AG08395 (cell line): ENCODE results near the gene HELZ.
A peak's percentile ranks its signal among the peaks of the same experiment; 100 is the strongest.

Experiments used
- DNase-seq: peaks from one replicate; pipeline ENCODE4 v3.0.0; 2012; ENCODE audit warnings: mixed read lengths, low spot score

The HELZ gene

GRCh38 chr17:67194134-67194533 is 50.9 kb downstream of the HELZ start:
- DNase-seq = peak; percentile 57

GRCh38 chr17:67187927-67188326 is 57.1 kb downstream of the HELZ start:
- no peak for DNase-seq

GRCh38 chr17:67186782-67187181 is 58.2 kb downstream of the HELZ start:
- no peak for DNase-seq

DNA sequence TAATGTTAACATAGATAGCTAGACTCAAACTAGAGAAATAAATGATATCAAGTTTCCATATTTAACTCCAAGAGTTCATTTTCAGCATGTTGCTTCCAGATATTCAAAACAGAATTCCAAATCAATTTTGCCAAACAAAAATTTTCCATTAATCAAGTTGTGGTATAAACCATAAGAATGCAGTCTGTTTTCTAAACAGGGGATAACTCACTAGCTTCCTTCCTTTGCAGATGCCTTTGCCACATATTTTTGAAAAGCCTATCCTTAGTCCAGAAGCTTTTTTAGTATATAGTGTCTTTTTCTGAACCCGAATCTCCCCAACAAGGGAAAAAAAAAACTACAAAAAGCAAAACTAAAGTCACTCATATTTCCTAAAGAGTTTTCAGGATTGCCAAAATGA is 61.5 kb downstream of the HELZ start:
- peak; percentile 10 for DNase-seq

GRCh38 chr17:67181825-67182224 is 63.2 kb downstream of the HELZ start:
- no peak for DNase-seq

GRCh38 chr17:67180275-67180674 is 64.7 kb downstream of the HELZ start:
- no peak for DNase-seq

- DNase-seq = no peak
Observed at GRCh38 chr17:67178555-67178954, 66.4 kb downstream of the HELZ start.

DNA sequence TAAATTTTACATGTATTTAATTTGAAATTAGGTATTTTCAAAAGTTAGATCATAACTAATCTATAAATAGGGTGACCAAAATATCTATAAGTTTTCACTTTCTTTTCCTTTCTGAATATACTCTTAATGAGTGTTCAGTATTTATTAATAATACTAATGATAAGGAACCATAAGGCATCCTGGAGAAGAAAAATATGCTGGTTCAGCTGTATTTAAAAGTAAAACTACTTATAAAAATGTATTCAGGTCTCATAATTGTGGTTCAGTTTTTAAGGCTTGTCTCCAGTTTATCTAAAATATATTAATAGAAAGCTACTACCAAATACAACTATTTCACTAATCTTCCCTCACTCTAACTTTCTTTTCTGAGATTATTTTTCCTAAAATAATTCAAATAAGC is 67.3 kb downstream of the HELZ start:
- no peak for DNase-seq

DNA sequence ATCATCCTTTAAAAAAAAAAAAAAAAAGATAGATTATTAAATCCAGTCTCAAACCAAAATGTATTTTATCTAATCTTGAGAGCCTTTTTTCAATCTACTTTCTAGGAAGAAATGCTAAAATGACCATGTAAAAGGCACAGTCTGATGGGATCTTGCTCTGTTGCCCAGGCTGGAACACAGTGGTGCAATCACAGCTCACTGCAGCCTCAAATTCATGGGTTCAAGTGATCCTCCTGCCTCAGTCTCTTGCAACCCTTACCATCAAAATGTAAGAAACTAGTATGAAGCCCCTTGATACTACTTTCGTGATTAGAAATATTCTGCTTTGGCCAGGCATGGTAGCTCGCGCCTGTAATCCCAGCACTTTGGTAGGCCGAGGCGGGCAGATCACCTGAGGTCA is 70.8 kb downstream of the HELZ start:
- no peak for DNase-seq

- no peak for DNase-seq
Observed at GRCh38 chr17:67171560-67171959, 73.4 kb downstream of the HELZ start.

GRCh38 chr17:67168496-67168895 is 76.5 kb downstream of the HELZ start:
- no peak for DNase-seq

GRCh38 chr17:67165201-67165600 is 79.8 kb downstream of the HELZ start:
- no peak for DNase-seq

GRCh38 chr17:67164302-67164701 is 80.7 kb downstream of the HELZ start:
- no peak for DNase-seq

- no peak for DNase-seq
Observed at GRCh38 chr17:67162771-67163170, 82.2 kb downstream of the HELZ start.

DNA sequence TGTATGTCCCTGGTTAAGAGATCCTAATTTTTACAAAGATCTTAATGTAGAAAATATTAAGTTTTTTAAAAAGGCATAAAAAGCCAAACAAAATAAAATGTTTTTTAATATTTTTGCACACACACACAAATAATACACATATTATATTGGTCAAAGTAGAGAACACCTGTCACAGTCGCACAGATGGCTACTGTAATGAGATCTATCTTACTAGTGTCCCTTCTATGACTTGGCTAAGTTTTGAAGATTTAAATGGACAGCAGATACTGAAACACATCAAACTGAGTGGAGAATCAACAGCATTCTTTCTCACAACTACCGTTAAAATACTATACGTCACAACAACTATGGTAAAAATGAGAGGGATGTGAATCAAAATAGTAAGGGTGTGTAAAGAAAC is 83.4 kb downstream of the HELZ start:
- DNase-seq = no peak

GRCh38 chr17:67160791-67161190 is 84.2 kb downstream of the HELZ start:
- no peak for DNase-seq

DNA sequence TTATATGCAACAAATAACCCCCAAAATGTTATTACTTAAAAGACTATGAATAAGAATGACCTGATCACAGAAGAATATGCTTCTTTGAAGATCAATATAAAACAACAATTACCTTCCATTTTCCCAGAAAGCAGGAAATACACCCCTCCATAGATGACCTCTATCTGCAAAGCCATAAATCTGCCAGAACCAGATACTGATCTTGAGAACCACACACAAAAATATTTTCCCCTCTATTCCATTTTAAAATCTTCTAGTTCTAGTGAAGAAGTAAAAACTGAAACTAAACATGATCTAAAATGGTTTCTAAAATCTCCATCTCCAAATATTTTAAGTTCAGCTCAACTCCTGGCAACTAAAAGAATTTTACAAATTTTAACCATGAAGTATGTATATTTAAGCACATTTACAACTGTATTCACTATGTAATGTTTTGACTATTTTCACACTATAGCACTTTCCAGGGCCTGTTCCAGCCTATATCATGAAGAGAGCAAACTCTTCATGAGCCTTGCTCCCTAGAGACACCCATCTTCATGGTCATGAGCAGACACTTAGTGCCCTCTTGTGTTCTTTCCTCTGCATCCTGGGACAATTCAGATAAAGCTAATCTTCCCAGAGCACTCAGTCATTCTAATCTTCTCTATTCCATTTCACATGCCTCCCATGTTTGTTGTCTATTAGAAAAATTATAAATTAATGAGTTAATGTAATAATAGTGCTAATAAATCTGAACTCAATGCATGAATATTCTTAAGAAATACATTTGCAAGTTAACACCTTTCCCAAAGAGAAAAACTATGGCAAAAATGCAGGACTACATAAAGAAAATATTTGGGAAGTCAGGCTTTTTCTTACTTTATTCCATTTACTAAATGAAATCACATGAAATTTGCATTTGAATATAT is 87.0 kb downstream of the HELZ start:
- DNase-seq = peak; percentile 32

DNA sequence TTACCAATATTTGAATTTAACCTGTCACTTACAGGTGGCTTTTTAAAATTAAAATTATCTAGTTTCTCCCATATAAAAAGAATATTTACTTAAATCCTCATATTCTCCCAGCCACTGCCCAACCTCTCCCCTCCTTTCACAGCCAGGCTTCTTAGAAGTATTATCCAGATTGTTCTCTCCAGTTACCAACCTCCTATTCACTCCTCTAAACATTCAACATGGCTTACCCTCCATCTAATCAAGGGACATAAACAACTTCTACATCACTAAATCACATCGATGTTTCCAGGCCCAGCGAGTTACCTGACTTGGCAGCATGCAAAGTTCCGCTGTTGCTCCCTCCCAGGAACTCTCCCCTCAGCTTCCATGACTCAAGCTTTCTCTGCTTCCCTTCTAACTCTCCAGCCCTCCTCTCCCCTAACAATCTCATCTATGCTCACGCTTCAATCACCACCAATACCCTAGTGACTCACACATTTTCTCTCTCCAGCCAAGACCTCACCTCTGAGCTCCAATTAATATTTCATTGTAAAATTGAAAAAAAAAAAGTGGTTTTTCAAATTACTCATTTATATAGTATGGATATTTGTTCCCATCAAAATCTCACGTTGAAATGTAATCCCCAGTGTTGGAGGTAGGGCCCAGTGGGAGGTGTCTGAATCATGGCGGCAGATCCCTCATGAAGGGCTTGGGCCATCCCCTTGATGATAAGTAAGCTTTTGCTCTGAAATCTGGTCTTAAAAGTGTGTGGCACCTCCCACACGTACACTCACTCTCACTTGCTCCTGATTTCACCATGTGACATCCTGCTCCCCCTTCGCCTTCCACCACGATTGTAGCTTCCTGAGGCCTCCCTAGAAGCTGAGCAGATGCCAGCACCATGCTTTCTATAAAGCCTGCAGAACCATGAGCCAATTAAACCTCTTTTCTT is 88.5 kb downstream of the HELZ start:
- DNase-seq = no peak

- DNase-seq = no peak
Observed at GRCh38 chr17:67152824-67153223, 92.2 kb downstream of the HELZ start.

GRCh38 chr17:67151717-67152116 is 93.3 kb downstream of the HELZ start:
- DNase-seq = peak; percentile 3

DNA sequence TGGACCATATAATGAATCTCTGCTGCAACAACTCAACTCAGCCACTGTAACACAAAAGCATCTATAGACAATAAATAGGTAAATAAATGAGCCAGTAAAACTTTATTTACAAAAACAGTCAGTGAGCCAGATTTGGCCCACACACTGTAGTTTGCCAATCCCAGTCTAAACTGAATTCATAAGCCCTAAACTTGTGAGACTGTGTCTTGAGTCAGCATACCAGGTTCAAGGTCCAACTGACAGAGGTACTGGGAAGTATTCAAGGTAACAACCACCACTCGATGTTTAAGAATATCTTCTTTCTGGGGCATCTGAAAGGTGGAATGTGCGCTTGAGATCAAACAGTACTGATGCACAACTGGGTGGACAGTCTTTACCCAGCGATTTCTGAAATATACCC is 94.2 kb downstream of the HELZ start:
- no peak for DNase-seq

- DNase-seq = no peak
Observed at GRCh38 chr17:67148352-67148751, 96.6 kb downstream of the HELZ start.
